Heart left ventricle (tissue), 16 donors: Measurements from ENCODE around the gene RNU1-3. TPM values are rescaled to one million over a fixed set of nuclear protein-coding genes. Genes with fewer than 3 reads are reported as not detected.
"Not testable (repeated sequence)": the region's sequence is repeated elsewhere in the genome, so short reads cannot be mapped to it uniquely, and the experiment has no call there.

Experiments
- ATAC-seq, 4 donors: fragments of 200-7000 bp; cut with Tn5 transposase; one replicate each; pipeline ENCODE4 v1.9.1; 2020 to 2022; ENCODE audit warnings: moderate library complexity in 4 of 4, mild to moderate bottlenecking in 3 of 4, moderate number of reproducible peaks in 1 of 4
- DNase-seq, 5 donors: peaks; one replicate each; pipeline ENCODE4 v3.0.0-alpha.2; 2020
- H3K27ac ChIP-seq, 12 donors: fragments of 200-600 bp; sonication (generic) in 4 of 12; one replicate each; pipeline versions ENCODE4 v1.5.0 to v1.8.0; 2016 to 2022; ENCODE audit warnings: mild to moderate bottlenecking in 2 of 12
- H3K27me3 ChIP-seq, 9 donors: fragments of 200-600 bp; sonication (generic) in 2 of 9; one replicate each; pipeline versions ENCODE4 v1.5.1 to v1.8.0; 2016 to 2022; ENCODE audit warnings: mild to moderate bottlenecking in 3 of 9
- H3K36me3 ChIP-seq, 9 donors: fragments of 200-600 bp; sonication (generic) in 2 of 9; one replicate each; pipeline versions ENCODE4 v1.5.0 to v1.8.0; 2018 to 2022; ENCODE audit warnings: mild to moderate bottlenecking in 2 of 9
- H3K4me1 ChIP-seq, 12 donors: fragments of 200-600 bp; sonication (generic) in 4 of 12; one replicate each; pipeline versions ENCODE4 v1.5.0 to v1.8.0; 2016 to 2022; ENCODE audit warnings: mild to moderate bottlenecking in 3 of 12
- H3K4me3 ChIP-seq, 12 donors: fragments of 200-600 bp; sonication (generic) in 4 of 12; one replicate each; pipeline versions ENCODE4 v1.5.0 to v1.8.0; 2017 to 2022; ENCODE audit warnings: mild to moderate bottlenecking in 9 of 12, moderate library complexity in 4 of 12
- H3K9me3 ChIP-seq, 12 donors: fragments of 200-600 bp; sonication (generic) in 4 of 12; one replicate each; pipeline versions ENCODE4 v1.5.0 to v1.8.0; 2016 to 2022; ENCODE audit warnings: mild to moderate bottlenecking in 1 of 12
- POLR2A ChIP-seq, 2 donors: fragments of 450-650 bp; IDR thresholded peaks; one replicate each; pipeline ENCODE4 v1.6.1; 2017; ENCODE audit warnings: antibody characterized with exemption in 2 of 2, mild to moderate bottlenecking in 2 of 2, moderate library complexity in 2 of 2
- WGBS, 4 donors: extraction: QIAGEN DNeasy Blood & Tissue Kit in 2 of 4; methylation state at CpG; one replicate each; pipeline versions ENCODE4 v1.1.5 to v1.1.7; 2013 to 2018; 5-methylcytosine and 5-hydroxymethylcytosine counted together
- intact Hi-C, 10 donors: fragments of 100-400 bp; cut with DNase I; formaldehyde crosslinking; loops; one replicate each; pipeline versions ENCODE4 v1.11.1 to v1.14.2; 2022
- polyA plus RNA-seq, 2 donors: library from polyadenylated mRNA; stranded (reverse); fragments of 200-250 nt; gene quantifications; one replicate each; pipeline ENCODE4 v1.2.3, GENCODE V29; 2013
- total RNA-seq, 9 donors: library from RNA; depleted of rRNA in 2 of 9; stranded (reverse); fragments of >200 nt in 2 of 9; fragmentation: NEBNext Ultra II Directional in 3 of 9; extraction: Animal tissue kit (Norgen Biotek cat#: 25700) in 3 of 9; gene quantifications; one replicate each; pipeline versions ENCODE4 v1.1.0 to v1.2.4, GENCODE V29; 2016 to 2023
- TF ChIP-seq, protein P1 (sequence below), 12 donors: fragments of 200-600 bp; sonication (generic) in 4 of 12; IDR thresholded peaks; one replicate each; pipeline versions ENCODE4 v1.5.0 to v1.8.0; 2018 to 2022; ENCODE audit warnings: antibody characterized with exemption in 12 of 12, mild to moderate bottlenecking in 5 of 12
- donor health status: ischemic (EF 13 %, LVEDD 7.1; RV severe dilation, severe dysfunction).
- donor health status: healthy with polysubstance abuse.
- donor health status: DM: no; HTN: yes; CAD: no.
- donor health status: DM: no; HTN: no; CAD: no.
- donor health status: ischemic (EF 25% LVEDD 6.9; RV normal size, moderate dysfunction).
- donor health status: ischemic (EF 25% LVEDD 5.7; RV mildly dilated, moderate dysfunction).
- donor health status: healthy.
- donor health status: DM: yes; HTN: yes; CAD: no.
- donor health status: ischemic (EF 35%, LVEDD 5.7; RV mildly dilated, moderate dysfunction).
- donor health status: nonischemic (EF 11% LVEDD 7.7; RV severe dilation, severe dysfunction).
- donor health status: DM: yes; HTN: yes; CAD: no.
- donor health status: PGD.
- donor health status: ischemic (EF 29% LVEDD 5.4; RV normal size, mild dysfunction).
- donor health status: nonischemic (EF 23%, LVEDD 6.1; RV moderate dilation, normal function).

Gene RNU1-3
- total and polyA plus RNA-seq, 11 donors: 364 to 3,776 (median 2,470) TPM; not detected in 4

DNA sequence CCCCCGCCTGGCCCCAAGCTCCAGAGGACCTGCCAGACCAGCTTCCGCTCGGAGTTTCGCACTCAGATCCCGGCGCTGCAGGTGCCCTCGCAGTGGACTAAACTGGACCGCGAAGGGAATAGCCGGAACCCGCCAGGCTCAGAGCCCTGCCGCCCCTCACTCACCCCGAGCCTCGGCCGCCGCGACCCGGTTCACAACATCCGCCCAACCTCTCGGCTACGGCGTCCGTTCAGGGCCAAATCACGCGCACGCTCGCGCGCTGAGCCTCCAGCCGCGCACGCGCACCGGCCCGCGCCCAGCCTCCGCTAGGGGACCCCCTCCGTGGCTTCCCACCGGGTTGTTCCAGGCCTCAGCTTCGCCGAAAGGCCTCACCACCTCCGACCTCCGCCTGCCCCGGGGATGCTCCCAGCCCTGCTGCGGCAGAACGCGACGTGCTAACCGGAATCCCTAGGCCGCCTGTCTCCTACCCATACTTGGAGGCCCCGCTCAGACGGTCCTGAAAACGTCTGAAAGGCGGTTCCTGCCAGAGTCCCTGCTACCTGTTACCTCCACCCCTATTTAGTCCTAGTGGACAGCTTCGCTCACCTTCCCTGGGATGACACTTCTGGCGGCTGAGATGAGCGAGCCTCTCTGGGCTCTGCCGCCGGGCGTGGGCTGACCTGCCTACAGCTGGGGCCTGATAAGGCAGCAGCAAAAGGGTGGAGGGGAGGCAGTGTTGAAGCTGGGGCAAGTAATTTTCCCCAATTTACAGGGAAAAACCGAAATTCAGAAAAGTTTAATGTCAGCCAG, 22.1 kb downstream of the RNU1-3 start:
- H3K27ac ChIP-seq: peak overlapping the region; percentile 33 to 92 (median 80)
- WGBS, 4 donors: 8 to 9% (median 9%) methylated on average over 61 of the region's 61 CpGs
- ATAC-seq (peak; percentile 85 to 94 (median 93)), DNase-seq (peak; percentile 98 to 100 (median 99))
- H3K4me3 ChIP-seq: peak overlapping the region; percentile 46 to 95 (median 72)
- intact Hi-C loops: loop anchor here in 3 of 10 donors (1.0 to 2.0 kb wide), 2 partner anchors 31 to 32 kb away; partner anchors contain the start of gene NBPF1 (in 3 of the 3)
- H3K4me1 ChIP-seq: peaks cover 6 to 40% (median 30%) of the 10 kb centered on the region in 12 donors
- peaks cover 0 to 12% (median 0%) of the 10 kb centered on the region in 9 donors for H3K27me3 ChIP-seq
- H3K9me3 ChIP-seq: not testable (repeated sequence)
- H3K36me3 ChIP-seq: peaks cover 0 to 11% (median 0%) of the 10 kb centered on the region in 9 donors
- peak in 1 of 2 donors; percentile 84 for TF ChIP-seq POLR2A (IDR thresholded peaks at IDR 0.05)
- TF ChIP-seq, protein P1, sequence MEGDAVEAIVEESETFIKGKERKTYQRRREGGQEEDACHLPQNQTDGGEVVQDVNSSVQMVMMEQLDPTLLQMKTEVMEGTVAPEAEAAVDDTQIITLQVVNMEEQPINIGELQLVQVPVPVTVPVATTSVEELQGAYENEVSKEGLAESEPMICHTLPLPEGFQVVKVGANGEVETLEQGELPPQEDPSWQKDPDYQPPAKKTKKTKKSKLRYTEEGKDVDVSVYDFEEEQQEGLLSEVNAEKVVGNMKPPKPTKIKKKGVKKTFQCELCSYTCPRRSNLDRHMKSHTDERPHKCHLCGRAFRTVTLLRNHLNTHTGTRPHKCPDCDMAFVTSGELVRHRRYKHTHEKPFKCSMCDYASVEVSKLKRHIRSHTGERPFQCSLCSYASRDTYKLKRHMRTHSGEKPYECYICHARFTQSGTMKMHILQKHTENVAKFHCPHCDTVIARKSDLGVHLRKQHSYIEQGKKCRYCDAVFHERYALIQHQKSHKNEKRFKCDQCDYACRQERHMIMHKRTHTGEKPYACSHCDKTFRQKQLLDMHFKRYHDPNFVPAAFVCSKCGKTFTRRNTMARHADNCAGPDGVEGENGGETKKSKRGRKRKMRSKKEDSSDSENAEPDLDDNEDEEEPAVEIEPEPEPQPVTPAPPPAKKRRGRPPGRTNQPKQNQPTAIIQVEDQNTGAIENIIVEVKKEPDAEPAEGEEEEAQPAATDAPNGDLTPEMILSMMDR (IDR thresholded peaks at IDR 0.05): peak; percentile 34 to 81 (median 68)

- 0 to 1% (median 0%) methylated on average over 16 of the region's 16 CpGs for WGBS, 4 donors
- Histone ChIP-seq H3K4me3 (peak overlapping the region; percentile 46 to 95 (median 72)), H3K27me3 (peaks cover 0 to 12% (median 0%) of the 10 kb centered on the region in 9 donors), H3K9me3 (no peaks in the 10 kb centered on the region), H3K36me3 (peaks cover 0 to 16% (median 0%) of the 10 kb centered on the region in 9 donors), H3K4me1 (peaks cover 6 to 45% (median 30%) of the 10 kb centered on the region in 12 donors), H3K27ac (peak overlapping the region; percentile 33 to 92 (median 80))
- ATAC-seq: peak in 2 of 4 donors; percentile 25 to 38
- no peak for TF ChIP-seq POLR2A (IDR thresholded peaks at IDR 0.05)
- TF ChIP-seq, protein P1 (IDR thresholded peaks at IDR 0.05): no peak
- DNase-seq: no peak
- intact Hi-C loops: loop anchor here in 3 of 10 donors (1.0 to 2.0 kb wide), 2 partner anchors 31 kb away; partner anchors contain the start of gene NBPF1 (in 3 of the 3)
Measured at GRCh38 chr1:16644193-16644481, 22.6 kb downstream of the RNU1-3 start.

DNA sequence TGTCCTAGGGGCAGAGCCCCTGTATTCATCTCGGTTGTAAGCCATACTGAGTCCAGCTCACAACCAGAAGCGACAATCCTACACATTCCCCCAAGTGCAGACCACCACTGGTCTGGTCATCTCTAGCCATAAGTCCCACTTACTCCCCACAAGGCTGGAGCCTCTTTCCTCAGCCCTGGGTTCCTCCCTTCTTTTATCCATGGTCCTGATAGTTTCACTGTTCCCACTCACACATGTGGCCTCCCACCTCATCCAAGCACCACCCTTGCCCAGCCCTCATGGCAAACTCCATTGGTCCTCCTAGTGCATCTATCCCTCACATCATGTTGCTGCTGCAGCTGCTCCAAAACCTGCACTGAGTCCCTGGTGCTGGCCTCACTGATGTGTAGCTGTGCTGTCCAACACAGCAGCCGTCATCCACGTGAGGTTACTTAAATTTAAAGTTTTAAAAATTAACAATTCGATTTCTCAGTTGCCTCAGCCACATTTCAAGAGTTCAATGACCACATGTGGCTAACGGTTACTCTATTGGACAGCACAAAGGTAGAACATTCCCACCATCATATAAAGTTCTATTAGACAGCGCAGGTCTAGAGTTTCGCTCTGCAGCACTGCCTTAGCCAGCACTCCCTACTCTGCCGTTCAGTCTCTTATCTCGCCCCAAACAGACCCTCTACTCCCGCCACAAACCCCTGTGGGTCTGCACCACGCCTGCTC, 23.1 kb downstream of the RNU1-3 start:
- Histone ChIP-seq H3K36me3 (peaks cover 0 to 16% (median 0%) of the 10 kb centered on the region in 9 donors), H3K4me3 (peak overlapping the region; percentile 46 to 95 (median 72)), H3K27ac (peak overlapping the region in 8 of 12 donors; percentile 68 to 92 (median 85)), H3K4me1 (peaks cover 6 to 47% (median 30%) of the 10 kb centered on the region in 12 donors), H3K27me3 (peaks cover 0 to 12% (median 0%) of the 10 kb centered on the region in 9 donors)
- 26 to 31% (median 28%) methylated on average over 12 of the region's 12 CpGs for WGBS, 4 donors
- not testable (repeated sequence) for H3K9me3 ChIP-seq, ATAC-seq
- peak; percentile 6 to 62 (median 21) for DNase-seq
- intact Hi-C loops: loop anchor here in 3 of 10 donors (1.0 to 2.0 kb wide), 2 partner anchors 30 to 31 kb away; partner anchors contain the start of gene NBPF1 (in 3 of the 3)

GRCh38 chr1:16643001-16643411, 23.7 kb downstream of the RNU1-3 start:
- H3K27me3 ChIP-seq, ATAC-seq, intact Hi-C loops, H3K9me3 ChIP-seq, H3K27ac ChIP-seq: not testable (repeated sequence)
- peaks cover 0 to 16% (median 0%) of the 10 kb centered on the region in 9 donors for H3K36me3 ChIP-seq
- WGBS, 4 donors: 90 to 92% (median 91%) methylated on average over 4 of the region's 4 CpGs
- H3K4me1 ChIP-seq: peaks cover 6 to 52% (median 30%) of the 10 kb centered on the region in 12 donors
- H3K4me3 ChIP-seq: peak overlapping the region in 6 of 12 donors; percentile 60 to 85 (median 66)
- DNase-seq: peak; percentile 11 to 71 (median 23)

- Histone ChIP-seq H3K36me3 (peaks cover 0 to 16% (median 0%) of the 10 kb centered on the region in 9 donors), H3K4me1 (peaks cover 6 to 47% (median 30%) of the 10 kb centered on the region in 12 donors), H3K4me3 (peak overlapping the region in 2 of 12 donors; percentile 60 to 64)
- intact Hi-C loops, ATAC-seq, H3K9me3 ChIP-seq, H3K27ac ChIP-seq, H3K27me3 ChIP-seq: not testable (repeated sequence)
- 70 to 84% (median 77%) methylated on average over 7 to 9 of the region's 9 CpGs for WGBS, 4 donors
- peak in 4 of 5 donors; percentile 17 to 69 (median 22) for DNase-seq
Measured at GRCh38 chr1:16642025-16642966, 24.5 kb downstream of the RNU1-3 start.

GRCh38 chr1:16641159-16641975, 25.4 kb downstream of the RNU1-3 start:
- H3K36me3 ChIP-seq: peaks cover 0 to 16% (median 0%) of the 10 kb centered on the region in 9 donors
- H3K4me3 ChIP-seq, H3K27ac ChIP-seq, H3K9me3 ChIP-seq, ATAC-seq, intact Hi-C loops, H3K27me3 ChIP-seq: not testable (repeated sequence)
- H3K4me1 ChIP-seq: peaks cover 6 to 47% (median 30%) of the 10 kb centered on the region in 12 donors
- WGBS, 4 donors: 94 to 96% (median 95%) methylated on average over 8 of the region's 8 CpGs
- DNase-seq: peak in 1 of 5 donors; percentile 1
